CD4-positive, alpha-beta memory T cell (primary cell): Measurements from ENCODE around the gene GPC6. TPM values are rescaled to one million over a fixed set of nuclear protein-coding genes. Genes with fewer than 3 reads are reported as not detected.

Experiments
- CTCF ChIA-PET: fragments of 350-600 bp; sonication (Branson Sonifier 250); formaldehyde crosslinking; loops from one replicate; lab custom pipeline; 2021; ENCODE audit warnings: inconsistent platforms; ENCODE audit not compliant: partially characterized antibody; lab: Charles Lee
- POLR2A ChIA-PET: fragments of 350-600 bp; sonication (Branson Sonifier 250); formaldehyde crosslinking; loops from one replicate; lab custom pipeline; 2021; ENCODE audit not compliant: partially characterized antibody; lab: Charles Lee
- DNase-seq, 5 donors: peaks; one replicate each; pipeline versions ENCODE4 v3.0.0 to v3.0.0-alpha.2; 2020 to 2022; ENCODE audit warnings: mixed read lengths in 1 of 5
- H3K27ac ChIP-seq: one replicate; pipeline ENCODE4 v1.7.0; 2013; ENCODE audit warnings: low read depth, low read length
- H3K27me3 ChIP-seq: 2 replicates; pipeline ENCODE4 v1.7.0; 2013; ENCODE audit warnings: mild to moderate bottlenecking, low read length, moderate library complexity; ENCODE audit not compliant: insufficient read depth
- H3K36me3 ChIP-seq: 2 replicates; pipeline ENCODE4 v1.7.0; 2013; ENCODE audit warnings: mild to moderate bottlenecking, low read length, moderate library complexity; ENCODE audit not compliant: insufficient read depth
- H3K4me1 ChIP-seq: 2 replicates; pipeline ENCODE4 v1.7.0; 2013; ENCODE audit warnings: mild to moderate bottlenecking, low read length, moderate library complexity; ENCODE audit not compliant: insufficient read depth
- H3K4me3 ChIP-seq, 2 donors: one replicate each; pipeline ENCODE4 v1.7.0; 2013; ENCODE audit warnings: low read length in 2 of 2, mild to moderate bottlenecking in 1 of 2
- H3K9me3 ChIP-seq, 2 donors: one replicate each; pipeline ENCODE4 v1.7.0; 2013; ENCODE audit warnings: low read length in 2 of 2, control low read depth in 1 of 2; ENCODE audit not compliant: control insufficient read depth in 1 of 2
- H3K27ac Mint-ChIP-seq, 7 donors: one replicate each; pipeline ENCODE4 v1.8.0; 2020 to 2021; ENCODE audit warnings: mixed read lengths in 7 of 7, mild to moderate bottlenecking in 6 of 7, inconsistent platforms in 3 of 7, moderate library complexity in 3 of 7
- H3K27me3 Mint-ChIP-seq, 2 donors: one replicate each; pipeline ENCODE4 v1.8.0; 2020 to 2021; ENCODE audit warnings: mixed read lengths in 2 of 2
- H3K36me3 Mint-ChIP-seq, 2 donors: one replicate each; pipeline ENCODE4 v1.8.0; 2020 to 2021; ENCODE audit warnings: mixed read lengths in 2 of 2, inconsistent platforms in 1 of 2, mild to moderate bottlenecking in 1 of 2
- H3K4me1 Mint-ChIP-seq, 4 donors: one replicate each; pipeline ENCODE4 v1.8.0; 2020 to 2021; ENCODE audit warnings: mixed read lengths in 4 of 4, mild to moderate bottlenecking in 1 of 4
- H3K4me3 Mint-ChIP-seq, 8 donors: one replicate each; pipeline ENCODE4 v1.8.0; 2020 to 2021; ENCODE audit warnings: mixed read lengths in 8 of 8, mild to moderate bottlenecking in 7 of 8, moderate library complexity in 6 of 8, inconsistent platforms in 3 of 8
- H3K9me3 Mint-ChIP-seq, 8 donors: one replicate each; pipeline ENCODE4 v1.8.0; 2020 to 2021; ENCODE audit warnings: mixed read lengths in 8 of 8, mild to moderate bottlenecking in 5 of 8, inconsistent platforms in 3 of 8, moderate library complexity in 1 of 8
- intact Hi-C: fragments of 100-400 bp; cut with micrococcal nuclease; formaldehyde crosslinking; loops from one replicate; pipeline ENCODE4 v1.15.1; 2023
- polyA plus RNA-seq, 2 donors: library from polyadenylated mRNA; unstranded; fragments of 300-500 nt; fragmentation: Illumina TruSeq; gene quantifications; one replicate each; pipeline ENCODE4 v1.2.3, GENCODE V29; 2021
- total RNA-seq, 2 experiments: library from RNA; stranded (reverse); gene quantifications; one replicate each; pipeline ENCODE4 v1.2.3, GENCODE V29; 2021

GPC6 gene
- total and polyA plus RNA-seq, 4 experiments from 2014 or later, result not detected

GRCh38 chr13:93814658-93815057 lies 588.1 kb downstream of the GPC6 start:
- Mint-ChIP-seq H3K27ac (no peak overlapping the region), H3K4me1 (no peaks in the 10 kb centered on the region), H3K4me3 (no peak overlapping the region), H3K27me3 (peaks cover 0 to 2% of the 10 kb centered on the region in 2 donors), H3K36me3 (no peaks in the 10 kb centered on the region), H3K9me3 (peaks cover 0 to 3% (median 0%) of the 10 kb centered on the region in 8 donors)
- CTCF ChIA-PET, result no interaction called here
- H3K4me1 ChIP-seq, result no peaks in the 10 kb centered on the region
- H3K9me3 ChIP-seq, result no peaks in the 10 kb centered on the region
- no peak overlapping the region for H3K4me3 ChIP-seq
- intact Hi-C loops, result no loop called here
- no peaks in the 10 kb centered on the region for H3K27me3 ChIP-seq
- no peak overlapping the region for H3K27ac ChIP-seq
- DNase-seq, result no peak
- H3K36me3 ChIP-seq, result no peaks in the 10 kb centered on the region
- POLR2A ChIA-PET, result no interaction called here

- Mint-ChIP-seq H3K27me3 (no peaks in the 10 kb centered on the region), H3K9me3 (peaks cover 0 to 3% (median 0%) of the 10 kb centered on the region in 8 donors), H3K4me1 (no peaks in the 10 kb centered on the region), H3K4me3 (no peak overlapping the region), H3K36me3 (no peaks in the 10 kb centered on the region), H3K27ac (no peak overlapping the region)
- no peaks in the 10 kb centered on the region for H3K27me3 ChIP-seq
- H3K36me3 ChIP-seq, result no peaks in the 10 kb centered on the region
- H3K4me3 ChIP-seq, result no peak overlapping the region
- H3K27ac ChIP-seq, result no peak overlapping the region
- CTCF ChIA-PET, result no interaction called here
- no peak for DNase-seq
- no peaks in the 10 kb centered on the region for H3K9me3 ChIP-seq
- intact Hi-C loops, result no loop called here
- H3K4me1 ChIP-seq, result no peaks in the 10 kb centered on the region
- POLR2A ChIA-PET, result interaction anchor here (0.6 kb wide), 1 partner anchor 1581 kb away, joined by 3 read pairs; no protein-coding TSS in a partner anchor
Observed at GRCh38 chr13:93818345-93818744, 591.7 kb downstream of the GPC6 start.

GRCh38 chr13:93819331-93819890 lies 592.8 kb downstream of the GPC6 start:
- H3K9me3 Mint-ChIP-seq, result peaks cover 0 to 3% (median 0%) of the 10 kb centered on the region in 8 donors
- DNase-seq, result no peak
- POLR2A ChIA-PET, result no interaction called here

GRCh38 chr13:93824286-93824685 lies 597.7 kb downstream of the GPC6 start:
- intact Hi-C loops, result no loop called here
- ChIA-PET CTCF (no interaction called here), POLR2A (no interaction called here)
- no peaks in the 10 kb centered on the region for H3K27me3 ChIP-seq
- H3K4me1 ChIP-seq, result no peaks in the 10 kb centered on the region
- H3K27ac ChIP-seq, result no peak overlapping the region
- no peak for DNase-seq
- H3K27me3 Mint-ChIP-seq, result no peaks in the 10 kb centered on the region
- no peaks in the 10 kb centered on the region for H3K9me3 ChIP-seq
- H3K36me3 Mint-ChIP-seq, result no peaks in the 10 kb centered on the region
- peaks cover 0 to under 1% (median 0%) of the 10 kb centered on the region in 8 donors for H3K9me3 Mint-ChIP-seq
- H3K4me3 Mint-ChIP-seq, result no peak overlapping the region
- no peaks in the 10 kb centered on the region for H3K36me3 ChIP-seq
- H3K4me1 Mint-ChIP-seq, result no peaks in the 10 kb centered on the region
- no peak overlapping the region for H3K27ac Mint-ChIP-seq
- H3K4me3 ChIP-seq, result no peak overlapping the region

More at GRCh38 chr13:93819331-93819890, 592.8 kb downstream of the GPC6 start:
- Mint-ChIP-seq H3K4me1 (no peaks in the 10 kb centered on the region), H3K36me3 (no peaks in the 10 kb centered on the region), H3K4me3 (no peak overlapping the region), H3K27ac (no peak overlapping the region), H3K27me3 (no peaks in the 10 kb centered on the region)
- CTCF ChIA-PET, result no interaction called here
- Histone ChIP-seq H3K4me3 (no peak overlapping the region), H3K27ac (no peak overlapping the region), H3K27me3 (no peaks in the 10 kb centered on the region), H3K4me1 (no peaks in the 10 kb centered on the region), H3K36me3 (no peaks in the 10 kb centered on the region), H3K9me3 (no peaks in the 10 kb centered on the region)
- intact Hi-C loops, result no loop called here

GRCh38 chr13:93834051-93834450 lies 607.4 kb downstream of the GPC6 start:
- H3K4me1 ChIP-seq, result no peaks in the 10 kb centered on the region
- H3K27me3 Mint-ChIP-seq, result peaks cover 2 to 4% of the 10 kb centered on the region in 2 donors
- no peak overlapping the region for H3K27ac Mint-ChIP-seq
- H3K4me3 ChIP-seq, result no peak overlapping the region
- H3K4me1 Mint-ChIP-seq, result no peaks in the 10 kb centered on the region
- H3K36me3 Mint-ChIP-seq, result no peaks in the 10 kb centered on the region
- H3K36me3 ChIP-seq, result no peaks in the 10 kb centered on the region
- peaks cover 0 to 2% (median 0%) of the 10 kb centered on the region in 8 donors for H3K9me3 Mint-ChIP-seq
- no peak for DNase-seq
- H3K4me3 Mint-ChIP-seq, result no peak overlapping the region
- CTCF ChIA-PET, result no interaction called here
- intact Hi-C loops, result no loop called here
- no peaks in the 10 kb centered on the region for H3K9me3 ChIP-seq
- H3K27ac ChIP-seq, result no peak overlapping the region
- no peaks in the 10 kb centered on the region for H3K27me3 ChIP-seq
- POLR2A ChIA-PET, result no interaction called here

GRCh38 chr13:93843082-93843481 lies 616.5 kb downstream of the GPC6 start:
- intact Hi-C loops, result no loop called here
- Histone ChIP-seq H3K4me3 (no peak overlapping the region), H3K36me3 (no peaks in the 10 kb centered on the region), H3K27ac (no peak overlapping the region), H3K9me3 (no peaks in the 10 kb centered on the region), H3K27me3 (no peaks in the 10 kb centered on the region), H3K4me1 (no peaks in the 10 kb centered on the region)
- no peak overlapping the region for H3K27ac Mint-ChIP-seq
- peaks cover 2% of the 10 kb centered on the region in 2 donors for H3K27me3 Mint-ChIP-seq
- no peaks in the 10 kb centered on the region for H3K36me3 Mint-ChIP-seq
- POLR2A ChIA-PET, result no interaction called here
- CTCF ChIA-PET, result no interaction called here
- peaks cover 0 to under 1% (median 0%) of the 10 kb centered on the region in 4 donors for H3K4me1 Mint-ChIP-seq
- no peak overlapping the region for H3K4me3 Mint-ChIP-seq
- peaks cover 0 to 3% (median 0%) of the 10 kb centered on the region in 8 donors for H3K9me3 Mint-ChIP-seq
- no peak for DNase-seq

- intact Hi-C loops, result no loop called here
- ChIA-PET CTCF (no interaction called here), POLR2A (no interaction called here)
- Mint-ChIP-seq H3K4me3 (no peak overlapping the region), H3K27me3 (no peaks in the 10 kb centered on the region), H3K9me3 (peaks cover 0 to 3% (median 0%) of the 10 kb centered on the region in 8 donors), H3K4me1 (peaks cover 0 to 3% (median 0%) of the 10 kb centered on the region in 4 donors), H3K36me3 (no peaks in the 10 kb centered on the region), H3K27ac (no peak overlapping the region)
- Histone ChIP-seq H3K36me3 (no peaks in the 10 kb centered on the region), H3K9me3 (no peaks in the 10 kb centered on the region), H3K27ac (no peak overlapping the region), H3K27me3 (no peaks in the 10 kb centered on the region), H3K4me1 (no peaks in the 10 kb centered on the region), H3K4me3 (no peak overlapping the region)
- DNase-seq, result no peak
Observed at GRCh38 chr13:93847162-93847561, 620.6 kb downstream of the GPC6 start.
